NCI-H1105 treated with DMSO at 0.1 percent for 48 hours (cell line): ENCODE data around the gene IFI27L1.

ENCODE experiments used
- DNase-seq: peaks from one replicate; lab custom pipeline; 2025; lab: John Stamatoyannopoulos, UW

IFI27L1 gene

DNA sequence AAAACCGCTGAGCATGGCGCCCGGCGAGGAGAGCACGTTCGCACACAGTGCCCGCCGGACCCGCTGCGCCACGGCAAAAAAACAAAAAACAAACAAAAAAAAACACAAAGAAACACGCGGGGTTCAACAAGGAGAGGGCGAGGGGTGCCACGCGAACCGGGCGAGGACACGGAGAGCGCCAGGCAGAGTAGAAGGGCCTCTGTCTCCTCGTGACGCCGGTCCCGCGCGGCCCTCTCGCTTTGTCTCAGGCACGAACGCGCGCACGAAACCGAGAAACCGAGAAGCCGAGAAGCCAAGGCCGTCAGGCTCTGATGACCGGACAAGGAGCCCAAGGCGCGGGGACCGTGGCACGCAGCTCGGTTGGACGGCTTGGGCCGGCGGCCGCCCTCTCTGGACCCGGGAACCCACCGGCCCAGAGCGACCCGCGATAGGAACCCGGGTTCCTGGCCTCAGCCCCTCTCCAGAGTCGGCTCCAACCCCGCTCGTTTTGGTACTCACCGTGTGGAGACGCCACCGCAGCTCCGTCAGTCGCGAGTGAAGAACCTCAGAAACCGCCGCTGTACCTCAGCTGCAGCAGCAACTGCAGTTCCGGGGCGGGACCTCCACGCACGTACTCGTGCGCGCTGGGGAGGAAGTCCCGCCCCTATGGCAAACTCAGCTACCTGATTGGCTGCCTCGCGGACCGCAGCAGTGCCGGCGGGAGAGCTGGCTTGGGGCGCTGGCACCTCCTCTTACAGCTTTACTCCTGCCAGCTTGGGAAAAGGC is at the start of gene IFI27L1, which contains the start of gene DDX24:
Gene IFI27L1, plus strand, starts transcription at position 690 of the 765 bp plus-strand sequence. CDS start 15,628 bp downstream, outside the sequence.
Gene DDX24, minus strand, starts transcription at position 582 of the 765 bp plus-strand sequence. CDS start 1,460 bp downstream, outside the sequence.
- peak; percentile 95 for DNase-seq

- no peak for DNase-seq
Measured at GRCh38 chr14:94031883-94032279, 49.2 kb upstream of the IFI27L1 start.

DNA sequence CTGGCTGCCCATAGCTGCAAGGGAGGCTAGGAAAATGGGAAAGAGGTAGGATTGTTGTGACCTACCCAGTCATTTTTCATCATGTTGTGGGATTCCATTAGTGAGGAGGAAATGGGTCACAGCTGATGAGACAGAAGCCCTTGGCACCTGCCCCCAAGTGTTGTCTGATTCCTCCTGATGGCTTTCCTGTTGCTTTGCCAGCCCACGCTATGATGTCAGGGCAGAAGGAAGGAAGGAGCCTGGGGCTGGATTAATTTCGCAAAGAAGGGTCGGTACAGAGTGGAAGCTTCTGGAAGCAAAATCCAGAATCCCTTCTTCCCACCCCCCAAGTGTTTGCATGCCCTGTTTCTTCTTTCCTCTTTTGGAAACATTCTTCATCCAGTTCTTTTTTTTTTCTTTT is 46.2 kb upstream of the IFI27L1 start:
- DNase-seq, result no peak

DNA sequence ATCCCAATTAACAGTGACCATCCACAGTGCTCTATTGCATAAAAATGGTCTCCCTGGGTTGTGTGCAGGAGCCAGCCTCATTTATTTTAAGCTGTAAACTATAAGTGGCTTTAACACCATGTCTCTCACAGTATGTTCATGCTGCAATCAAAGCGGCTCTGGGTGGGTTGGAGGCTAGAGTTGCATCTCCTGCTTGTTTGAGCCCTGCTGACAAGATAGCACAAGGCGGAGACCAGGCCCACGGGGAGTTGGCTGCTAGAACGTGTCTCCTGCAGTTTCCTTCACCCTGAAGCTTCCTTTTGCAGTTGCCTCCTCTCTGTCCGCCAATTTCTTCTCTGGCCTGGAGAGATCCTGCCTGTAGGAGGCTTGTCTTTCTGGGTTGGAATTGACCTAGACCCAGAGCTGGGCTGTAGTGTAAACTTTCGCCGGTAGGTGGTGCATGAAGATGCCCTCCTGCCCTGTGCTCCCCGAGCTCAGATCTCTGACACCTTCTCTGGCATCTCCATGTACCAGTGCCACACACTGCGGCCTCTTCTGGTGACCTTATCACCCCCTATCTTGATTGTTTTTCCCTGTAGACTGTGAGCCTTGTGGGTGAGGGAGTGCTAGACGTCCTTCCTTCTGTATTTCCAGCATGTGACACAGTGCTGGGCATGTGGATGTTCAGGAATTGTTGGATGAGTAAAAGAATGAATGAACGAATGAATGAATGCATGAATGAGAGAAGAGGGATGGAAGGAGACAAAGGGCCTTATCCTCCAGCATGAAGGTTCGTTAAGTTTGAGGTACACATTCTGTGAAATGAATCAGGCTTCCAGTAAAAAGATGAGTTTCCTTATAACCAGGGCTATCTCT is 44.6 kb upstream of the IFI27L1 start:
- peak; percentile 37 for DNase-seq

DNA sequence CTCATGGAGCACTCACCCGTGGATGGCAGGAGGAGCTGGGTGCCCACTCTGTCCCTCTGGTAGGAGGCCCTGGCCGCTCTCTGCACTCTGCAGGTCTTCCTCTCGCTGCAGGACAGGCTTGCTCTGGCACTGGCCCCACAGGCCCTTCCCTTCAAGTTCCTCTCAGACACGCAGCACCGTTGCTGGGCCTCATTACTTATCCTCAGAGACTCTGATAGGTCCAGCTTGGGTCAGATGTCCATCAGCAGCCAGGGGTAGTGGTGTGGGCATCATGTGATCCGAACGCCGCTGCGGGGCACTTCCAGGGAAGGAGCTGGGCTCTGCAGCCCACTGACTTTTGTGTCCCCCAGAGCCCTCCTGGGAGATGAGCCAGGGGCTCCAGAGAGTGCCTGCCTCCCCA is 43.2 kb upstream of the IFI27L1 start:
- DNase-seq, result no peak

GRCh38 chr14:94038510-94038909 is 42.6 kb upstream of the IFI27L1 start:
- no peak for DNase-seq

GRCh38 chr14:94038921-94039629 is 42.0 kb upstream of the IFI27L1 start:
- no peak for DNase-seq

DNA sequence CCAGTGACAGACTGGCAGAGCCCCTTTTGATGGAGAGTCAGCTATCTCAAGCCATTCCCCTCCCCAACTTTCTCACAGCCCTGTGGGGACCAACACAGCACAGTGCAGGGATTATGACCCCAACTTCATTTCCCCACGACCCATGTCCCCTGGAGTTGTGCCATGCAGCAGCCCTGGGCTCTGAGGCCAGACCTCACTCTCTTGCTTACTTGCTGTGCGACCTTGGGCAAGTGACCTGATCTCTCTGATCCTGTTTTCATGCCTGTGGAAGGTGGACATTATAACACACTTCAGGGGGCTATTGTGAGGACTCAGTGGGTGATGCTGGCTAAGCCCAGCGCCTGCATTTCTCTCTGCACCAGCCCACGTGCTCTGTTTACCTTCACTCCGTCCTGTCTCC is 40.9 kb upstream of the IFI27L1 start:
- no peak for DNase-seq

- DNase-seq, result no peak
Measured at GRCh38 chr14:94040796-94041195, 40.3 kb upstream of the IFI27L1 start.

DNA sequence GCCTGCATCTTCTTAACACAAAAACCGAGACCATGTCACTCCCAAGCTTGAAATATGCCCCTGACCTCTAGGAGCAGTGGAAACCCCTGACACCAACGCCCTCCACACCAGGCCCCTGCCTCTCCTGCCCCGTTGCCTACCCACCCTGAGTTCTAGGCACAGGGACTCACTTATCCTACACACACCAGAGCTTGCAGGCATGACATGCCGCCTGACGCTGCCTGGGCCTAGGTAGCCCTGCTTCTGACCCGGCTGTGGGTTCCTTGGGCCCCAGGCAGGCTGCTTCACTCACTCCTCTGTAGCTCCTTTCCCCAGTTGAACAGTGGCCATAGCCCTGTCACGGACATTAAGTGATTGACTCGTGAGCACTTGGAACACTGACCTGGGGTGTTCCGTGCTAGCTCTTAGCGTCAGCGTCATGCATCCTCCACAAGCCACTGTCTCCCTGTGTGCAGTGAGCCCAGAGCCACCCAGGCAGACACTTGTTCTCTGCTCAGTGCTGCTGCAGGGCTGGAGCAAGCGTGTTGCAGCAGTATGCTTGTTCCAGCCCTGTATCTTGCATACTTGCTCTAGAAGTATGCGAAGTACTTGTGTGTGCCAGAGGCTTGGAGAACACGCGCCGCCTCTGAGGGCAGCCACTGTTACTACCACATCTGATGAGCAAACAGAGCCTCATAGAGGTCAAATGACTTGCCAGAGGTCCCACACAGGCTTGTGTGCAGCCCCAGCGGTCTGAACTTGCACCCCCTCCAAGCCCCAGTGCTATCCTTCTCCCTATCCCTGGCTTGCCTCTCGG is 39.4 kb upstream of the IFI27L1 start:
- DNase-seq, result no peak

- DNase-seq, result no peak
Measured at GRCh38 chr14:94042433-94043091, 38.5 kb upstream of the IFI27L1 start.

DNA sequence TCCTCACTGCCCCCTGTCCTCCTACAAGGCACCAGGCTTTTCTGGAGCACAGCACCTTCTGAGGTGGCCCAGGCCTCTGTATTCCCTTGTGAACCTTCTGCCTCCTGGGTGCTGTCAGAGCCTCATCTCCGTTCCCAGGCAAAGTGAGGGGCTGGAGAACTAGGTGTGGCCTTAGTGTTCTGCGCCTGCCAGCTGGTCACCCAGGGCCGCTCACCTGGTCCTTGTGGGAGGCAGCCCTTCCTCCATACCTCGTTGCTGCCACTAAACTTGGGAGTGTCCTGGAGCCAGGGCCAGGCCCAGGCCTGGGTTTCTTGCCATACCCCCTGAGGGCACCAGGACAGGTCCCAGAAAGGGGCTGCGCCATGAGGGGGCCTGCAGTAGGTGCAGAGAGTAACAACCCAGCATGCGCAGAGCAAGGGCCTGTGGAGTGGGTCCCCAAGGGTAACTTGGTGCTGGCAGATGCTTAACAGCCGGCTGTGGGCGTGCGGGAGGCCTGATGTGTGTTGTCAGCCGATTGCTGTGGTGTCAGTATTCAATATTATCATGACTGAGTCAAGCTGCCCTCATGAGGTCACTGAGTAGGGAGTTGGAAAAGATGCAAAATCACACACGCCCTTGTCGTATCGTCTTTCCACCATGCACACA is 37.9 kb upstream of the IFI27L1 start:
- DNase-seq, result no peak

GRCh38 chr14:94043756-94044475 is 37.2 kb upstream of the IFI27L1 start:
- DNase-seq, result no peak

- DNase-seq, result no peak
Measured at GRCh38 chr14:94044476-94045091, 36.5 kb upstream of the IFI27L1 start.

GRCh38 chr14:94045101-94045500 is 36.0 kb upstream of the IFI27L1 start:
- DNase-seq, result no peak

DNA sequence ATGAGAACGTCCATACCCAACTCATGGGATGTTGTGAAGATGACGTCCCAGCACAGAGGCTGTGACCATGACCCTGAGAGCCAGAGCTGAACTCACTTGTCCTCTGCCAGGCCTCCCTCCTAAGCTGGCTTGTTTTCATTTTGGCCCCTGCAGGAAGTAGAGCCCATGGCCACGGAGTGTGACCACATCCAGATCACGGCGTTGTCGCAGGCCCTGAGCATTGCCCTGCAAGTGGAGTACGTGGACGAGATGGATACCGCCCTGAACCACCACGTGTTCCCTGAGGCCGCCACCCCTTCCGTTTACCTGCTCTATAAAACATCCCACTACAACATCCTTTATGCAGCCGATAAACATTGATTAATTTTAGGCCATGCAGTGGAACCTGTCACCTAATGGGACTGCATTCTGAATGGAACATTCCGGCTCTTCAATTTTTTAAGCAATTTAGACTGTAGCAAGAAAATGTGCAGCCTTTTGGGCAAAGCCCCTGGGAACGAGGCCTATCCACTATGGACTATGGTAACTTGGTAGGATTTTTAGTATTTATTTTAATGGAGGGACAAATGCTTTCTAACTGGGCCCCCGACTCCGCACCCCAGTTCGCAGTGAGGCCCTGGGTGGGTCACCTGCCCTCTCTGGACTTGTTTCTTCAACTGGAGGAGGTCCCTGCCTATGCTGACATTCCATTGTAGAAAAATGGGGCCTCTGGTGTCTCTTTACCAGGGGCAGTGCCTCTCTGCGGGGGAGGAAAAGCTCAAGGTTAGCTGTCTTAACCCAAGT is 35.4 kb upstream of the IFI27L1 start:
- DNase-seq, result no peak

- no peak for DNase-seq
Measured at GRCh38 chr14:94046696-94047250, 34.3 kb upstream of the IFI27L1 start.

GRCh38 chr14:94047581-94047980 is 33.5 kb upstream of the IFI27L1 start:
- no peak for DNase-seq
